Uterus (tissue), 2 donors: ENCODE results near the gene CST1.

Experiments
- CTCF ChIP-seq, 4 experiments: fragments of 200-600 bp in 2 of 4; fragments of 450-650 bp in 2 of 4; sonication (generic) in 2 of 4; IDR thresholded peaks; one replicate each; pipeline ENCODE4 v1.5.1; 2016 to 2019; ENCODE audit warnings: antibody characterized with exemption in 4 of 4, mild to moderate bottlenecking in 2 of 4, moderate library complexity in 1 of 4
- POLR2A ChIP-seq, 2 donors: fragments of 450-650 bp; IDR thresholded peaks; one replicate each; pipeline ENCODE4 v1.6.1; 2016; ENCODE audit warnings: antibody characterized with exemption in 2 of 2, mild to moderate bottlenecking in 1 of 2, moderate library complexity in 1 of 2

GRCh38 chr20:23763345-23763744 lies 12.6 kb upstream of the CST1 start:
- no peak for TF ChIP-seq POLR2A (IDR thresholded peaks at IDR 0.05)
- TF ChIP-seq CTCF (IDR thresholded peaks at IDR 0.05): no peak
